BLaER1 (cell line): ENCODE measurements around the gene LAMB4.

Experiments
- H3K27ac ChIP-seq: shearing (Covaris generic); formaldehyde crosslinking; 2 replicates; pipeline ENCODE4 v1.8.1; 2022
- H3K27me3 ChIP-seq: shearing (Covaris generic); formaldehyde crosslinking; 2 replicates; pipeline ENCODE4 v1.8.1; 2022
- H3K36me3 ChIP-seq: shearing (Covaris generic); formaldehyde crosslinking; 2 replicates; pipeline ENCODE4 v1.8.1; 2022
- H3K4me1 ChIP-seq: shearing (Covaris generic); formaldehyde crosslinking; 2 replicates; pipeline ENCODE4 v1.8.1; 2022
- H3K4me2 ChIP-seq: shearing (Covaris generic); formaldehyde crosslinking; 2 replicates; pipeline ENCODE4 v1.8.1; 2022
- H3K4me3 ChIP-seq: shearing (Covaris generic); formaldehyde crosslinking; 2 replicates; pipeline ENCODE4 v1.8.1; 2022
- H3K9ac ChIP-seq: shearing (Covaris generic); formaldehyde crosslinking; 2 replicates; pipeline ENCODE4 v1.8.1; 2022
- H3K9me3 ChIP-seq: shearing (Covaris generic); formaldehyde crosslinking; 2 replicates; pipeline ENCODE4 v1.8.1; 2022
- H4K20me1 ChIP-seq: shearing (Covaris generic); formaldehyde crosslinking; 2 replicates; pipeline ENCODE4 v1.8.1; 2022
- Cebpa-rat ChIP-seq: shearing (Covaris generic); IDR thresholded peaks from 2 replicates; pipeline ENCODE4 v1.8.1; 2022

LAMB4 gene

DNA sequence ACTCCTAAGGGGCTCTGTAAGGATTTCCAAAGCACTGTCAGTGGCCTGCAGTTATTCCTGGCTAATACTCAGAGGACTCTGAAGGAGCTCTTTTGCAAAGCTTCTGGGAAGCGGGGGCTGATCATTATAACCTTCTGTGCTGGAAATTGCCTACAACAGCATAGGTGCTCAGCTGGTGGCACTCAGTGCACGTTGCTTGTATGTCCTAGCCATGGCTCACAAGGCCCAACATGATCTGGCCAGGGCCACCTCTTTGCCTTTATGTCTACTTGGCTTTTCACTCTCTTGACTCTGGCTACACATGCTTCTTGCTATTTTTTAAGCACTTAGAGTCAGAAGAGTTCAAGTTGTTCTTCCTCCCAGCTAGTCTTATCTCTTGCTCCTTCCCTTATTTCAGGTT is 17.5 kb downstream of the LAMB4 start:
- Histone ChIP-seq H3K9ac (no peak overlapping the region), H3K4me2 (no peak overlapping the region), H3K9me3 (no peaks in the 10 kb centered on the region), H3K4me3 (no peak overlapping the region), H3K27me3 (no peaks in the 10 kb centered on the region), H4K20me1 (no peaks in the 10 kb centered on the region), H3K36me3 (no peaks in the 10 kb centered on the region), H3K27ac (no peak overlapping the region), H3K4me1 (no peaks in the 10 kb centered on the region)
- TF ChIP-seq Cebpa-rat = no peak

DNA sequence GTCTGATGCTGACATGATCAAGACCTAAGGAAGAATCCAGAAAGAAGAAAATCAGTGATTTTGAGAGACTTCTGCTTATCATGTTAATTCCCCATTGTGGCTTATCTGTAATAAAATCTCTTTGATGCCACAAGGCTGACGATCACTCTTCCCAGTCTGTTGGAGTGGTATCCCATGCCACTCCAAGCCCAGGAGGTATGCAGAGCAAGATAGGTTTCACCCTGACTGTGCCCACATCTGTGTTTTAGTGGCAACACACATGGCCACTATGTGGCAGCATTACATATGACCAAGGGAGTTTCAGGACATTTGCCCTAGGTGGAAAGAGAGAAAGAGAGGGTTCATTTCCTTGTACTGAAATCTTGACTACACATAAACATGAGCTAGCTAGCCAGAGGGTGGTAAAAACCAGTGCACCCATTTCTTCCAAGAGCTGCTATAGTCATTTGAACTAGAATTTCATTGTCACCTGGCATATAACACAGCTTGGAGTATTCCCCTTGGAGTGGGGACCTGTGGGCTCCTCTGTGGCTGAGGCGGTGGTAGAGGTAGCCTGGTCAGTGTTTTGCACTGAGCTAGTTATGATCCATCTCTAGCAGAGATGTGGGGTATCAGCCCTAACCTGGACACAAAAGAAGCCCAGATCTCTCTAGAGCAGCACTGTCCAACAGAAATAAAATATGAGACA is 20.8 kb downstream of the LAMB4 start:
- no peaks in the 10 kb centered on the region for H3K27me3 ChIP-seq
- H3K4me2 ChIP-seq = no peak overlapping the region
- TF ChIP-seq Cebpa-rat = no peak
- H4K20me1 ChIP-seq = no peaks in the 10 kb centered on the region
- H3K9ac ChIP-seq = no peak overlapping the region
- H3K36me3 ChIP-seq = no peaks in the 10 kb centered on the region
- H3K27ac ChIP-seq = no peak overlapping the region
- H3K4me1 ChIP-seq = no peaks in the 10 kb centered on the region
- H3K4me3 ChIP-seq = no peak overlapping the region
- no peaks in the 10 kb centered on the region for H3K9me3 ChIP-seq

GRCh38 chr7:108108131-108108530 is 22.0 kb downstream of the LAMB4 start:
- H3K9me3 ChIP-seq = no peaks in the 10 kb centered on the region
- H3K27ac ChIP-seq = no peak overlapping the region
- TF ChIP-seq Cebpa-rat = no peak
- H3K9ac ChIP-seq = no peak overlapping the region
- H3K4me3 ChIP-seq = no peak overlapping the region
- H3K4me1 ChIP-seq = no peaks in the 10 kb centered on the region
- H3K36me3 ChIP-seq = no peaks in the 10 kb centered on the region
- no peaks in the 10 kb centered on the region for H4K20me1 ChIP-seq
- no peak overlapping the region for H3K4me2 ChIP-seq
- H3K27me3 ChIP-seq = no peaks in the 10 kb centered on the region

DNA sequence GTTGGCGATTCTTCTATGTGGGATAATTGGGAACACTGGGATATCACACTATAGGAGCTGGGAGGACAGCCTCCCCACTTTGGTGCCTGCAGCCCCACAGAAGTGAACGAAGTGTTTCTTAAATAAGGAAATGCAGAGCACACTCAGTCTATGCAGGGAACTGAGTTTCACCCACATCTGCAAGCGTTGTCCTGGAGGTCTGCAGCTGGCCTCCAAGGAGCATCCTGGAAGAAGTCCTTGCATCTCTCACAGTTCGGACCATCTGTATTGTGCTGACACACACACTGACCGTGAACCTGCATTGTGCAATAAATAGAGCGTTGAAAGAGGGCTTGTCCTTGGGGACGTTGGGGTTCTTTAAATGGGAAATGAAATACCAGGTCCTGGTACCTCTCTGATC is 25.8 kb downstream of the LAMB4 start:
- no peak overlapping the region for H3K27ac ChIP-seq
- H3K4me3 ChIP-seq = no peak overlapping the region
- H3K9me3 ChIP-seq = no peaks in the 10 kb centered on the region
- H3K4me2 ChIP-seq = no peak overlapping the region
- no peak for TF ChIP-seq Cebpa-rat
- no peak overlapping the region for H3K9ac ChIP-seq
- H3K36me3 ChIP-seq = no peaks in the 10 kb centered on the region
- H4K20me1 ChIP-seq = no peaks in the 10 kb centered on the region
- H3K27me3 ChIP-seq = no peaks in the 10 kb centered on the region
- H3K4me1 ChIP-seq = no peaks in the 10 kb centered on the region

- no peak for TF ChIP-seq Cebpa-rat
- no peak overlapping the region for H3K9ac ChIP-seq
- no peaks in the 10 kb centered on the region for H3K27me3 ChIP-seq
- H3K27ac ChIP-seq = no peak overlapping the region
- no peaks in the 10 kb centered on the region for H3K4me1 ChIP-seq
- no peaks in the 10 kb centered on the region for H3K9me3 ChIP-seq
- H3K36me3 ChIP-seq = no peaks in the 10 kb centered on the region
- no peak overlapping the region for H3K4me2 ChIP-seq
- H3K4me3 ChIP-seq = no peak overlapping the region
- H4K20me1 ChIP-seq = no peaks in the 10 kb centered on the region
Observed at GRCh38 chr7:108103558-108104298, 26.4 kb downstream of the LAMB4 start.

DNA sequence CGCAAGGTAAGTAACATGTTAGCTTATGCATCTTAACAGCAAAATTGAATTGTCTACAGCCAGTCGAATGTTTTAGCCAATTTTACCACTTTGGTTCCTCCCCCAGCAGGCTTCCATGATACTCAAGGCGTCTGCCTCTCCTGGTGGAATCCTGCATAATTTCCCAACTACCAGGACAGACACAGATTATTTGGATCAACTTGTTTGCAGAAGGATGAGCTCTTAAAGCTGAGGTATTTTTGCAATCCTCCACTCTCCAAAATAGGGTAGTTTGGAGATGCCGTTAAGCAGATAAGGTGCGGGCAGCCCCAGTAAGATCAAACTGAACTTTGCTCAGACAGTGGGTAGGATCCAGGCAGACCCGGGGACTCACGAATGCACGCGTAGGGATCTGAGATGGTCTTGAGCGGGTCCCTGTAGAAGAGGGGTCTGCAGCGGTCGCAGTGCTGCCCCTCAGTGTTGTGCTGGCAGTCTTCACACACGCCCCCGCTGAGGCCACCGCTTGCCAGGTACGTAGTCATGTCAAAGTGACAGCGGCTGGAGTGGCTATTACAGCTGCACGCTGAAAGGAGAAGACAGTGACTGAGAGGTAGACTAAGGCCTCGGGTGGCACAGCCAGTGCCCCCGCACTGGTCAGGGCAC is 27.4 kb downstream of the LAMB4 start:
- Histone ChIP-seq H3K9me3 (no peaks in the 10 kb centered on the region), H3K27ac (no peak overlapping the region), H3K9ac (no peak overlapping the region), H3K4me1 (no peaks in the 10 kb centered on the region), H3K36me3 (no peaks in the 10 kb centered on the region), H3K4me3 (no peak overlapping the region), H3K4me2 (no peak overlapping the region), H4K20me1 (no peaks in the 10 kb centered on the region), H3K27me3 (no peaks in the 10 kb centered on the region)
- no peak for TF ChIP-seq Cebpa-rat

- Histone ChIP-seq H3K9ac (no peak overlapping the region), H4K20me1 (no peaks in the 10 kb centered on the region), H3K36me3 (no peaks in the 10 kb centered on the region), H3K27me3 (no peaks in the 10 kb centered on the region), H3K9me3 (no peaks in the 10 kb centered on the region), H3K27ac (no peak overlapping the region), H3K4me1 (no peaks in the 10 kb centered on the region), H3K4me3 (no peak overlapping the region), H3K4me2 (no peak overlapping the region)
- no peak for TF ChIP-seq Cebpa-rat
Observed at GRCh38 chr7:108101759-108102158, 28.4 kb downstream of the LAMB4 start.

DNA sequence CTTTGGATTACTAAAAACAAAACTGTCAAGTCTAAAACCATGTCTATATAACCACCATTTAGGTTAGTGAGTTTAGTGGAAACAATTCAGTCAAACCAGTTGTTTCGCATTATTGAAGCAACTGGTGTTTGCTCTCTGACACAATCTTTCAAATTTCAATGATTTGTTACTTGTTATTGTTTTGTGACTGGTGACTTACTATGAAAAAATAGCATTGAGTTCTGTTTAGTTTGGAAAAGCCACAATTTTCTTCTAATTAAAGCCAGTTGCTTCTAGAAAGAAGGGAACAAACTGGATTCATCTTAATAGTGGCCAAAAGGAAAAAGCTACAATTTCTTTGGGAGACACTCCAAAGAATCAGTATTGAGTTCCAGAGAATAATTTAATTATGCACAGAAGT is 30.4 kb downstream of the LAMB4 start:
- H3K4me1 ChIP-seq = peaks cover 12% of the 10 kb centered on the region

GRCh38 chr7:108097703-108098102 is 32.5 kb downstream of the LAMB4 start:
- H3K27ac ChIP-seq = no peak overlapping the region
- TF ChIP-seq Cebpa-rat = no peak
- H3K4me1 ChIP-seq = peaks cover 23% of the 10 kb centered on the region
- H3K27me3 ChIP-seq = no peaks in the 10 kb centered on the region
- H3K4me3 ChIP-seq = no peak overlapping the region
- H3K9me3 ChIP-seq = no peaks in the 10 kb centered on the region
- no peak overlapping the region for H3K9ac ChIP-seq
- H4K20me1 ChIP-seq = no peaks in the 10 kb centered on the region
- H3K4me2 ChIP-seq = no peak overlapping the region
- no peaks in the 10 kb centered on the region for H3K36me3 ChIP-seq

More for the DNA sequence above, 30.4 kb downstream of the LAMB4 start:
- Histone ChIP-seq H4K20me1 (no peaks in the 10 kb centered on the region), H3K9me3 (no peaks in the 10 kb centered on the region), H3K27me3 (no peaks in the 10 kb centered on the region), H3K36me3 (no peaks in the 10 kb centered on the region), H3K9ac (no peak overlapping the region), H3K4me2 (no peak overlapping the region), H3K27ac (no peak overlapping the region), H3K4me3 (no peak overlapping the region)
- TF ChIP-seq Cebpa-rat = no peak

GRCh38 chr7:108096996-108097395 is 33.2 kb downstream of the LAMB4 start:
- no peak overlapping the region for H3K9ac ChIP-seq
- no peak overlapping the region for H3K4me3 ChIP-seq
- H3K27ac ChIP-seq = no peak overlapping the region
- no peaks in the 10 kb centered on the region for H4K20me1 ChIP-seq
- no peak overlapping the region for H3K4me2 ChIP-seq
- H3K9me3 ChIP-seq = no peaks in the 10 kb centered on the region
- no peaks in the 10 kb centered on the region for H3K27me3 ChIP-seq
- H3K4me1 ChIP-seq = peaks cover 23% of the 10 kb centered on the region
- no peaks in the 10 kb centered on the region for H3K36me3 ChIP-seq
- no peak for TF ChIP-seq Cebpa-rat
